OCI-LY3 (cell line): ENCODE measurements around the gene LAPTM5.

Experiments used
- EZH2phosphoT487 ChIP-seq: fragments of 200-600 bp; shearing (Covaris generic); IDR thresholded peaks from 2 replicates; pipeline ENCODE4 v1.6.1; 2018; ENCODE audit warnings: antibody characterized with exemption, mixed run types, low read depth
- TF ChIP-seq, protein P1 (sequence below): fragments of 200-600, 300-600 bp; sonication (generic); IDR thresholded peaks from 2 replicates; pipeline ENCODE4 v1.5.1; 2014; ENCODE audit warnings: antibody characterized with exemption, low read length, low read depth

DNA sequence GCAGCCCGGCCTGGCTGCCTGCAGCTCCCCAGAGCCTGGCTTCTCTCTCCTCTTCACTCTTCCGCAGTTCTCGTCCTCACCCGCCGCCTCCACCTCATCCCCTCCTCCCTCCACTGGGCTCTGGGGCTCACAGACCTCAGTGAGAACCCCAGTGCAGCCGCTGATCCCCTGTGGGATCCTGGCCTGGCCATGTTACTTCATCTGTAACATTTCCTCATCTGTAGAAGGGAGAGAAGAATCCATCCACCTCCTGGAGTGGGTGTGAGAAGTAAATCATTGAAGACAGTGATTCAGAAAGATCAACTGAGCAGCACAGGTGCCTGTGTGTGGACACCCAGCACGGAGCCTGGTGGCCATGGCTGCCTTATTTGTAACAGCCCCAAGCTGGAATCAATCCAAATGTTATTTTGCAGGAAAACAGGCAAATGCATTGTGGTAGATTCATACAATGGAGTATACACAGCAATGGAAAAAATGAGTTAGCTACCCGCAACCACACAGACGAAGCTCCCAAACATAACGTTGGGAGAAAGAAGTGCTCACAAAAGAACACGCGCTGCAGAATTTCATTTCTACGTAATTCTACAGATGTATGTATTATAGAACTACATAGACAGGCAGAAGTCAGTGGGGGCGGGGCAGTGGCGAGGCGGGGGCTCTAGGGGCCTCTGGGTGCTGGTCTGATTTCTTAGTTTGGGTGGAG is 8.7 kb downstream of the LAPTM5 start:
- TF ChIP-seq, protein P1, sequence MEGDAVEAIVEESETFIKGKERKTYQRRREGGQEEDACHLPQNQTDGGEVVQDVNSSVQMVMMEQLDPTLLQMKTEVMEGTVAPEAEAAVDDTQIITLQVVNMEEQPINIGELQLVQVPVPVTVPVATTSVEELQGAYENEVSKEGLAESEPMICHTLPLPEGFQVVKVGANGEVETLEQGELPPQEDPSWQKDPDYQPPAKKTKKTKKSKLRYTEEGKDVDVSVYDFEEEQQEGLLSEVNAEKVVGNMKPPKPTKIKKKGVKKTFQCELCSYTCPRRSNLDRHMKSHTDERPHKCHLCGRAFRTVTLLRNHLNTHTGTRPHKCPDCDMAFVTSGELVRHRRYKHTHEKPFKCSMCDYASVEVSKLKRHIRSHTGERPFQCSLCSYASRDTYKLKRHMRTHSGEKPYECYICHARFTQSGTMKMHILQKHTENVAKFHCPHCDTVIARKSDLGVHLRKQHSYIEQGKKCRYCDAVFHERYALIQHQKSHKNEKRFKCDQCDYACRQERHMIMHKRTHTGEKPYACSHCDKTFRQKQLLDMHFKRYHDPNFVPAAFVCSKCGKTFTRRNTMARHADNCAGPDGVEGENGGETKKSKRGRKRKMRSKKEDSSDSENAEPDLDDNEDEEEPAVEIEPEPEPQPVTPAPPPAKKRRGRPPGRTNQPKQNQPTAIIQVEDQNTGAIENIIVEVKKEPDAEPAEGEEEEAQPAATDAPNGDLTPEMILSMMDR, result no peak
- TF ChIP-seq EZH2phosphoT487, result no peak
